GM18508 (cell line): ENCODE results near the gene CYTH1.

Experiments used
- ATAC-seq: cut with Tn5 transposase; IDR thresholded peaks from one replicate; pipeline ENCODE4 v1.9.1; 2021; ENCODE audit warnings: moderate number of reproducible peaks; ENCODE audit not compliant: insufficient read depth, unreplicated experiment

CYTH1 gene

DNA sequence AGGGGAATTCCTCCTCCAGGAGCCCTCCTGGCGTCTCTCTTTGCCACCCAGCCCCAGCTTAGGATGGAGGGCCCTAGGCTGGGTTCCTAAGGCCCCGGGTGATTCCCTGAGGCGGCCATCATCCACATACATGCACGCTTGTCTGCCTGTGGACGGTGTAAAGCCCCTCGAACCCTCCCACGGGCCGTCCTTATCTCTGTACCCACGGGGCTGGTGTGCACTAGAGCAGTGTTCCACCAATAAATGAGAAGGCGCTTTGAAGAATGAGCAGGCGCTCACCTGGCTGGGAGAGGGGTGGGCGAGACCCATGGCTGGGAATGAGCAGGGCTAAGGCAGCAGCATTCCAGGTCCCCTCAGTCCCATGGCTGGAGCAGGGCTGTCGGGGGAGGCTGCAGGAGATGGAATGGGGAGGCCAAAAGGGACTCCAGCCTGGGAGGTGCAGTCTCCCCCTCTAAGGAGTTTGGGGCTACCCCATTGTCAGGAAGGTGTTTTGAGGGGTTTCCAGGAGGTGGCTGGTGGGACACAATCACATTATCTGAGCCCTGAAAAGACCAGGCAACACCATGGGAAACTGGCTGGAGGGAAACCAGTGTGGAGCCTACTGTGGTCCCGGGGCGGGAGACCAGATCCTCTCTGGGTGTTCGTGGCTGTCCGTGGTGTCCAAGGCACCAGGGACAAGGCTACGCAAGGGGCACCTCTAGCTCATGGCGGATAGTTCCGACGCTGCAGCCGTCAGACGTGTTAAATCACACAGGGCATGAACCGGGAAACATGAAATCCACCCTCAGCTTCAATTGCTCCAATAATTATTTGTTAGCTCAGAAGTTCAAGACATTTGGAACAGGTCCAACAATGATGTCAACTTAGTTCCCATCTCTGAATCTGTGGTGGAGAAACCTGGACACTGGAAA lies 117.3 kb downstream of the CYTH1 start:
- ATAC-seq = no peak

DNA sequence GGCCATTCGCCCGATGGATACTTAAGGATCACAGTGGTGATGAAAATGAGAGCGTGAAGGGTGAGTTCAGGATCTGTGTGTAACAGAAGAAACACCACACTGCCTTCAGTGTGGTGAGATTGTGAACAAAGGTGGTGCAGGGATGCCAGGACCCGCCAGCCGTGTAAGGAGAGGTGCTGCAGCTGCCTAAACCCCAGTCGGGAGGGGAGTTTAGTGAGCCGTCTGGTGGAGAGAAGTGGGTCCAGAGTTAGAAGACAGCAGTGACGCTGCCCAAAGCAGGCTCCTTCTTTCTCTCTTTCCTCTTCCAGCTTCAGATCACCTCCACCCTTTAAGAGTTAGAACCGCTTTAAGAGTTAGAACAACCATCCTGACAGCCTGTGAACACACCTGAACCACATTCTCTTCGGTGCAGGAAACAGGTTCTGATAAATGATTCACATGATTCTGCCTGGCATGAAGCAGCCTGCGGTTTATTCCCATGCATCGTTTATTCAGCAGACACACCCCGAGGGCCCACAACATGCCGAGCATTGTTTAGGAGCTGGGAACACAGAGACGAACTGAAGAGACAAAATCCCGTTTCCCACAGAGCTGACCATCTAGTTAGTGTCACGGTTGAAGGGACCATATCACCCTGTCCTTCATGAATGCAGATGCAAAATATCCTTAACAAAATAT lies 120.8 kb downstream of the CYTH1 start:
- no peak for ATAC-seq

DNA sequence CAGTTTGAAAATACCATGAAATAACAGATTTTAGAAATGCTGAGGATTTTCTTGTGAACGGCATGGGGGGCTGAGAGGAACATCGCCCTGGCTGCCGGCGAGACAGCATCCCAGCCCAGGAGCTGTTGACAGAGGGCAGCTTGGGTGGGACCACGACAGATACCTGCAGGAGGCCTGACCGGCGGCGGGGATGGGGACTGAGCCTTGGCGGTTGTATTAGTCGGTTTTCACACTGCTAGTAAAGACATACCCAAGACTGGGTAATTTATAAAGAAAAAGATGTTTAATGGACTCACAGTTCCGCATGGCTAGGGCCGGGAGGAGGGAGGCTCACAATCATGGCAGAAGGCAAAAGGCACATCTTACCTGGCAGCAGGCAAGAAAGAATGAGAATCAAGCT lies 122.5 kb downstream of the CYTH1 start:
- ATAC-seq = no peak

DNA sequence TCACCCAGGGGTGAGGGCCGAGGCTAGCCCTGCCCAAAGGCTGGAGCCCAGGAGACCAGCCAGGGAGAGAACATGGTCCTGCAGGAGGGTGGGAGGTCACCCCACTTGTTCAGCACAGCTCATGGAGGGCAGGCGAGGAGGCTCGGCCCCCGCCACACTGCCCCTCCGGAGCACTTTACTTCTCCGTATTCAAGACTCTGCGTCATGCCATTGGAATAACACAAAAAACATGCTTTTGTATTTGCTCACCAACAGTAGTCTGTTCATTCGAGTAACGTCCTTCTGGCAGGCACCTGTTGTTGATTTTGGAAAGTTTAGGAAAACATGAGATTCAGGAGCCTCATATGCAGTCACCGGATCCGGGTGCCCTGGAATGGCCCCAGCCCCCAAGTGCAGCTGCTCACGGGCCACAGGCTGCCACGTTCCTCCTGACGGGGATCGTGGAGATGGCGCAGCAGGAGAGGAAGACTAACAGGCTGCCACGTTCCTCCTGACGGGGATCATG lies 123.7 kb downstream of the CYTH1 start:
- no peak for ATAC-seq

DNA sequence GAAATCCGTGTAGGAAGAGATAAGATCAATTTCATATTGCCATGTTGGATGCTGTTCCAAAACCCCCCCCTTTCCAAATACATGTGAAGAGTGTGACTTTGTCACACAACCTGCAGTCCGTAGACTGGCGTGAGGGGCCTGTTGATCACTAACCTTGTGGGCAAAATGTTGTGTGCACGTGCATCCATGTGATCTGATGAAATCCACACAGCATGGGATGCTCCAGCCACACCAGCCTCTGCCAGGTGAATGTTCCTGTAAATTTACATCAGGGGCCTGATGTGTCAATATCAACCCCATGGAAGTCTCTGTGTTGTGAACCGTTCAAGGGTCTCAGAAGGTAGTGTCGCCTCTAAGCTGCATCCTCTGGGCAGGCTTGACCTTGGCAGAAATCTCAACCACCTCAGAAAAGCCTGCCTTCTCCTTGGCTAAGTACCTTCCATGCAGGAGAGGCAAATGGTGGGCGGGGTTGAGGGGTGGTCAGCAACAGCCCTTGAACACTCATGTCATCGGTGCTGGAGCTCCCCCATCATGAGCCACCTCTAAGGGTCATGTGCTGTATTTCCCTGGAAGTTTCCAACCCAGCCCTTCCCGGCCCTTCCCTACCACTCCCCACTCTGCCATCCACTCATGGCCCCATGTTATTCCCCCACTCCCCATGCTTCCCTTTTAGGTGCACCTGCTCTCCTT lies 126.7 kb downstream of the CYTH1 start:
- ATAC-seq = no peak

DNA sequence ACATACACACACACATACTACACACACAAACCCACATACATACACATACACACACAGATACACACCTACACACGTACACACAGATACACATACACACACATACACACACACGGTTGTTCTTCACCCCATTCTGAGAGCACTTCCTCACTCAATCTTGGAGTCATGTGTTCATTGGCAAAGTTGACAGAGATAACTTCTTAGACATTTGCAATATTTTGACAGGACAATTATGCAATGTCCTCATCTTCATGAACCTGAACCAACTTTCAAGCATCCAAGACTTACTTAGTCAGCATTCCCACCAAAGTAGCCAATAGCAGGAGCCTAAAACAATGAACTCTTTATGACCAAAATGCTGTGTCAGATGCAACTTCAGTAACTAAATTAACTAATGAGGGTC lies 127.7 kb downstream of the CYTH1 start:
- ATAC-seq = no peak

DNA sequence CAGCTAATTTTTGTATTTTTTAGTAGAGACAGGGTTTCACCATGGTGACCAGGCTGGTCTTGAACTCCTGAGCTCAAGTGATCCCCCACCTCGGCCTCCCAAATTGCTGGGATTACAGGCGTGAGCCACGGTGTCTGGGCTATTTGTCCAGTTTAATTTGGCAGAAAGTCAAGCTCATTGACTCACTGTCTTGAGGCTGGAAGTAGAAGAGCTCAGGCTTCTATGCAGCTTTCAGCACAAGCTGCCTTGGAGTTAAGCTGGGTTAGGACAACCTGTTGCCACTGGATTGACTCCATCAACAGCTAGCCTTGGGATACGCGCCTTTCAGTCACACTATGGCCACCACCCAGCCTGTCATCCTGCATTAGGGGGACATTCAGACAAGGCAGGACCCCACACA lies 128.7 kb downstream of the CYTH1 start:
- no peak for ATAC-seq

DNA sequence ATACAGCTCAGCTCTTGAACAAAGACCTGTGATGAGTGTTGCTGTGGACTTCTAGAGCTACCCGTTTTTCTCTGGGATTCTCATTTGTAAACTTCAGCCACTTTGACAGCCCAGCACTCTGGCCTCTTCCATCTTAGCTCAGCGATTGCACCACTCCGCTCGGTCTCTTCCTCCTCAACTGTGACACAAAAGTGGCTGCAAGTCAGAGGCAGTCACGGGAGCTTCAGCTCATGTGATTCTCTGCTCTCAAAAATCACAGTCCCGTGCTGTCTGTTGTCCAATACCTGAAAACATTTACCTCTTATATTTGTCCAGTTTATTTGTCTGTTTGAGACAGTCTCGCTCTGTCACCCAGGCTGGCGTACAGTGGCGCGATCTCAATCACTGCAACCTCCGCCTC lies 129.2 kb downstream of the CYTH1 start:
- no peak for ATAC-seq

DNA sequence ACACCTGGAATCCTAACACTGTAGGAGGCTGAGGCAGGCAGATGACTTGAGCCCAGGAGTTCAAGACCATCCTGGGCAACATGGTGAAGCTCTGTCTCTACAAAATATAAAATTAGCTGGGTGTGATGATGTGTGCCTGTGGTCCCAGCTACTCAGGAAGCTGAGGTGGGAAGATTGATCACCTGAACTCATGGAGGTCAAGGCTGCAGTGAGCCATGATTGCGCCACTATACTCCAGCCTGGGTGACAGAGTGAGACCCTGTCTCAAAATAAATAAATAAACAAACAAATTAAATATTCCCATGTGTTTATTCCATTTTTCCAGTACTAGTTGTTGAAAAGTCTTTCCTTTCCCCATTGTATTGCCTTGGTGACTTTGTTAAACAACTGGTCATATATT lies 130.0 kb downstream of the CYTH1 start:
- ATAC-seq = no peak

DNA sequence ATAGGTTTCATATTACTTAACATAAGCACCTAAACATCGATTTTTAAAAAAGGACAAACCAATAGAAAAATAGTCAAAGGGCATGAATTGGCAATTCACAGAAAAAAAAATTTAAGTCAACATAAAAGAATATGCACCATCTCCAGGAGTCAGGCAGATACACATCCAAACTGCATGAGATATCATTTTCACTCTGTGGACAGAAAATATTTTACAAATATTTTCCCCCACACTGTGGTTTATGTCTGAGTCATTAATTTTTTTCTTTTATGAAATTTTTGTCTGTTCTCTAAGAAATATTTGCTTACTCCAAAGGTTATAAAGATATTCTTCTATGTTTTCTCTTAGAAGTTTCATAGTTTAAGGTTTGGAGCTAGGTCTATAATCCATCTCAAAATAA lies 130.5 kb downstream of the CYTH1 start:
- ATAC-seq = no peak

DNA sequence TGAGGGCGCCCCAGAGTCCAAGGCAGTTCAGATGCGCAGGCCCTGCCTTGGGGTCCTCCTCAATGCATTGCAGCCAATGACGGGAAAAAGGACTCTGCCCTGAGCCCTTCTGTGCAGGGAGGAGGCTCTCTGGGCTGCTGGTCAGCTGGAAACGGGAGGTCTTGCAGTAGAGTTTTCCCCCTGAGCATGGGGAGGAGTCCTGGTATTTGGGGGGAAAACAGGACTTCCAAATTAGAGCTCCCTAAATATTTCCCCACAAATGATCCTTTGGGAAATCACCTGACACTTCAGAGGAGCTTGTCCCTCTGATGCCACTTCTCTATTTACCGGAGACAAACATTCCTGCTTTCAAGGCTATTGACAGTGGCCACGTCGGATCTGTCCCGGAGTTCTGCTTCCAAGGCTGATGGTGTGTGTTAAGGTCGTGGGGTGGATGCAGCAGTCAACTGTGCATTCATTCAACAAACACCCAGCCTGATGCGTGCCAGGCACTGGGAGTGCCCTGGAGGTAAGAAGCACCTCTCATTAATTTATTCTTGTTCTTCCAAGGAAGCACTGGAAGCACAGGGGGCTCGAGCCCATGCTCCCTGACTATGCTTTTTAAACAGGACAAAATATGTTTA lies 131.9 kb downstream of the CYTH1 start:
- ATAC-seq = no peak

DNA sequence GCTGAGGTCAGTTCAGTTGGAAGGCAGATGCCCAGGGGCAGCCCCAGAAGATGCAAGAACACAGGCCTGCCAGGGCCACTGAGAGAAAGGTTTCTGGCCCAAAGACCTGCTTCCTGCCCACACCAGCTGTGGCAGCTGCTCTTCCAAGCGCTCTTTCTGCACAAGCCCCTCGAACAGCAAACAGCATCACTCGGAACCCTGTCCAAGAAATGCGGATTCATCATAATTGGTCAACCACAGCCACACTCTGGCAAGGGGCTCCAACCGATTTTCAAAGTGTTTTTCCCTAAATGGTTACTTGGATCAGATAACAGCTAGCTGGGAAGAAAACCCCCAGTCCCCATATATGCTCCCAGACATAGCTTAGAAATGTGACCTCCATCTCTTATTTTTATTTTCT lies 133.8 kb downstream of the CYTH1 start:
- ATAC-seq = no peak

DNA sequence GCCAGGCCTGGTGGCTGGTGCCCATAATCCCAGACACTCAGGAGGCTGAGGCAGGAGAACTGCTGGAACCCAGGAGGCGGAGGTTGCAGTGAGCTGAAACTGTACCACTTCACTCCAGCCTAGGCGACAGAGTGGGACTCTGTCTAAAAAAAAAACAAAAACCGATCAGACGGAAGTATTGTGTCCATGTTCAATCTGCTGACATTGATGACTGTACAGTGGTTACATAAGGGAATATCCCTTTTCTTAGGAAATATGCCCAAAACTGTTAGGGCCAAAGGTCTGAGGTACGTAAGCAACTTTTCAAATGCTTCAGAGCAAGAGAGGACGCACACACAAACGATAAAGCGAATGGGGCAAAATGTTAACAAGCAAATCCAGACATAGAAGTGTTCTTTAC lies 135.0 kb downstream of the CYTH1 start:
- no peak for ATAC-seq

DNA sequence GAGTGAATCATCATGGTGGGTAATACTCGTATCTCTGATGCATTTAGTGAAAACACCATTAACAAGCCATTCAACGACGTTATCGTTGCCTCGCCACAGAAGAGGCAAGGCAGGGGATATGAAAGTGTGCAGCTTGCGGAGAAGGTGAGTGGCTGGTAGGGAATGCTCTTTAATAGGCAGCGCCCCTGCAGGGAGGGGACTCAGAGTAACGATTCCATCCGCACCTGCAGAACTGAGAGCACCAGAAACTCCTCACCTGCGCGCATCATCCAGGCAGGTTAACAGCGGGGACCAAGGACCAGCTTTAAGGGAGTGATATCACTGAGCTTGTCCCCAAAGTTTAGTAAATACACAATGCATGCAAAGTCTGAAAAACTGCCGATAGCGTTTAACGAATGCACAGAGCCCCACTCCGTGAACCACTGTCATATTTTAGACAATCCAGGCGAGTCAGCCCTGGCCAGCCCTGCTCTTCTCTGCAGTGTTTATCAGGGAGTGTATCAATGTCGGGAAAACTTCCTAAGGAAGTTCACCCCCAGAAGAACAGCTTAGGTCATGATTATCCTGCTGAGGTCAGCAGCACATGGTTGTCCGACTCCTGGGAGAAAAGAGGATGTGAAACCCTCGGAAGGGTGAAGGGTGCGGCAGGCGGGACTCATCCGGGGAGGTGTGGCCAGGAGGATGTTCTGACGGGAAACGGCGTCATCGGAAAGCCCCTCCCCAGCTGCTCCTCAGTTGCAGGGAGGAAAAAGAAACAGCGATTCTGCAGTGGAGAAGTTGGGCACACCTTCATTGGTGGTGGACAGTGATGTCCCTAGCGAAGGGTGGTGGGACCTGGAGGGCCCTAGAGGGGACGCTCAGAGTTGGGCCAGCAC lies 136.4 kb downstream of the CYTH1 start:
- no peak for ATAC-seq

DNA sequence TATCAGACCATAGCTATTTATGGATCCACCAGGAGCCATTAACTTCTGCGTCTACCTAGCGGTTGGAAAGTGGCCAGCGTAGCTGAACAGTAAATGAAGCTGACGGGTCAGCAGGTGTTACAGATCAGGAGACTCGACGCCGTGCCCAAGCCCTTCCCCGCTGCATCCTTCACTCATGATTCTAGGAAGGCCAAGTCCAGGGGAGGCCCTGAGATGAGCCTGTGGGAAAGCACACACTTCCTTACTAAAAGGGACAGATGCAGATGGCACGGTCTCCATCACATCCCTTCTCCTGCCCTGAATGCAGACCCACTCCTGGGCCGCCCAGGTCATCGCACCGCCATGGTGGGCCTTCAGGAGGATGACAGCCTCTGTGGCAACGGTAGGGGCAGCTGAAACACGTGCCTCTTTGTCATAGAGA lies 137.1 kb downstream of the CYTH1 start:
- no peak for ATAC-seq

DNA sequence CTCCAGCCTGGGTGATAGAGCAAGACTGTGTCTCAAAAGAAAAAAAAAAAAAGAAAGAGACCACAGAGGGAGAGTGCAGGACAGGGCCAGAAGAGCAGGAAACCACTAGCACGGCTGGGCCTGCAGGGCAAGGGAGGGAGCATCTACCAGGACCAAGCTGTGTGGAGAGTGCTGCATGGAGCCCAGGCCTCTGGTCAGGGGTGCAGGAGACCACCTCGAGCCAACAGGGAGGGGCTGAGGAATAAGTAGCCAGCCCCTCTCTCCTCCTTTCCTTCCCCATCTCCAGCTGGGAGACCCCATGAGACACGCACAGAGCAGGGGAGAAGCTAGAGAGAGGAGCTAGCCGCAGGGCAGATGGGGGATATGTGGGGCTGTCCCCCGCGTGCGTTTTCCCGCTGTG lies 137.8 kb downstream of the CYTH1 start:
- ATAC-seq = no peak

DNA sequence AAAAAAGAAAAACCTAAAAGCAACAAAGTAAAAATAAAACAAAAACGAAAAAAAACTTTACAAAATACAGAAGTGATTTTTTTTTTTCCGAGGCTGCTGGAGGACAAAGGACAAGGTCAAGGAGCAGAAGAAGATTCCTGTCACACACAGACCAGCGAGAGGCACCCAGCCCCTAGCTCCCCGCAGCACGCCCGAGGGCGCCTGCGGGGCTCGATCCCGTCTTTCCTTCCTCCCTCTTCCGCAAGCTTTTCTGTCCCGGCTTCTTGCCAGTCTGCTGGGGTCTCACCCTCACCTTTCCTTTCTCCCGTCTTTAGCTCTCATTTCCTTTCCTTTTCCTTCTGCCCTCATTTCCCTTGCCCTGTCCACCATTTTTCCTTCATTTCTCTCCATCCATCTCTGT lies 138.7 kb downstream of the CYTH1 start:
- no peak for ATAC-seq

DNA sequence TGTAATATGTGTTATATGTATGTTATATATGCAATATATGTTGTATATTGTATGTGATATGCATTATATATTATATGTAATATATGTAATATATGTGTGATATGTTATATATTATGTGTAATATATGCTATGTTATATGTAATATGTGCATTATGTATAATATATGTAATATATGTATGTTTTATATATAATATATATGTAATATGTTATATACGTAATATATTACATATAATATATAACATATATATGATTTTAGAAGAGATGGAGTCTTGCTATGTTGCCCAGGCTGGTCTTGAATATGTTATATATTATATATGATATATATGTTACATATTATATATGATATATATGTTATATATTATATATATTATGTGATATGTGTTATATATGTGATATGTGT lies 139.4 kb downstream of the CYTH1 start:
- no peak for ATAC-seq

DNA sequence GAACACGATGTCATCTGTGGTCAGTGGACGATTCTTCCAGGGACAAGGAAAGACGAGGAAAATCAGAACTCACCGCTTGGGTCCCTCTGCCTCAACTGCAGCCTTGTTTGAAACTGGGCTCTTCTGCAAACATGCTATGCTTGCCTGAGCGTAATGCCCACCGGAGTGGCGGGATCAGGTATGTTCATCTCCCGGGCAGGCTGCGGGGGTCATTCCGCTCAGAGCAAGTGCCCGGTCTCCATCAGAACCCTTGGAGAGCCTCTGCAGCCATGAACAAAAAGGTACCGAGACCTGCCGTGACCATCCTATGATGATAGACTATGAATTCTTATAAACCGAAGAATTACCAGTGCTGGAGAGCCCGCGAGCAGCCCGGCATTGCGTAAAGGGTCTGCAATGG lies 140.4 kb downstream of the CYTH1 start:
- no peak for ATAC-seq

DNA sequence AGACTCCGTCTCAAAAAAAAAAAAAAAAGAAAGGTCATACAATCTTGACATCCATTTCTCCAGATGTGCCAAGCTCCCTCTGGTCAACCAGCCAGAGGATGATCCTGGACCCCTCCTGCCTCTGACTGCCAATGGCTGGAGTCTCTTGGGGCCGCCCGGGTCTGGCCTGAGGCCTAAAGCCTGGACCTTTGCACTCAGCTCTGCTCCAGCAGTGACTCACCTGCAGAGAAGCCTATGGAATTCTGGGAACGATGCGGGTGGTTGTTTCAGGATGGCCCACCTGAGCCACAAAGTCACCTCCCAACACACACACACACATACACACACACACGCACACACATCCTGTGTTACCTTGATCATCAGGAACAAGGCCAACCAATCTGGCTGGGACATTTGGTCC lies 140.8 kb downstream of the CYTH1 start:
- ATAC-seq = no peak
